Stomach (tissue), 8 donors: Measurements from ENCODE around the gene NR6A1. TPM values are rescaled to one million over a fixed set of nuclear protein-coding genes. Genes with fewer than 3 reads are reported as not detected.

Experiments used
- polyA plus RNA-seq, 3 donors: library from polyadenylated mRNA; stranded (reverse); fragments of 200-250 nt; gene quantifications; one replicate each; pipeline ENCODE4 v1.2.3, GENCODE V29; 2013
- small RNA-seq, 4 donors: library from RNA; depleted of rRNA; stranded (forward); fragments of <200 nt; gene quantifications; one replicate each; pipeline ENCODE3, GENCODE V24; 2016
- total RNA-seq, 5 donors: library from RNA; depleted of rRNA; stranded (reverse); fragments of >200 nt; gene quantifications; one replicate each; pipeline versions ENCODE4 v1.1.0 to v1.2.3, GENCODE V29; 2014 to 2016
- donor health status: healthy with polysubstance abuse.
- donor health status: Bipolar disorder and iron deficiency.
- donor health status: healthy.

Gene NR6A1
- total and polyA plus RNA-seq, 8 donors: 0.15 to 3.2 (median 1.5) TPM; not detected in 1

Small RNA genes within 50 kb of the gene (small RNA-seq; reads per million reads assigned to genes)
- gene MIR181A2: 76.2 to 171 (median 116) reads per million in 4 donors
- gene MIR181B2: 4.3 to 10.2 (median 6.2) reads per million in 4 donors
- gene RN7SL302P: 0 reads per million in 4 donors

Other genes starting within 250 kb of the NR6A1 start
- 10 to 100 TPM in 1 of 5 donors, 1 to 10 TPM in 4; 1.7 to 91.2 (median 4.1) TPM for gene OLFML2A, start 5.8 kb upstream of the NR6A1 start, total RNA-seq
- 1 to 10 TPM in 1 of 3 donors, under 1 TPM in 2; 0.56 to 3.9 (median 0.61) TPM for gene OLFML2A, start 5.8 kb upstream of the NR6A1 start, polyA plus RNA-seq
- gene WDR38, start 82.1 kb upstream of the NR6A1 start, total RNA-seq: not detected
- gene WDR38, start 82.1 kb upstream of the NR6A1 start, polyA plus RNA-seq: not detected
- gene RPL35, start 90.6 kb upstream of the NR6A1 start, total RNA-seq: 1,000 to 10,000 TPM in 4 of 5 donors, 100 to 1,000 TPM in 1; 941 to 2,249 (median 1,140) TPM
- gene RPL35, start 90.6 kb upstream of the NR6A1 start, polyA plus RNA-seq: 1,000 to 10,000 TPM; 5,221 to 6,131 (median 5,285) TPM
- 10 to 100 TPM in 4 of 5 donors, not detected in 1; 20.4 to 71.0 (median 29.3) TPM for gene ARPC5L, start 90.8 kb upstream of the NR6A1 start, total RNA-seq
- gene ARPC5L, start 90.8 kb upstream of the NR6A1 start, polyA plus RNA-seq: 10 to 100 TPM; 43.6 to 55.3 (median 49.6) TPM
- 10 to 100 TPM; 16.2 to 88.4 (median 20.4) TPM for gene GOLGA1, start 169.8 kb upstream of the NR6A1 start, total RNA-seq
- 1 to 10 TPM; 4.1 to 6.4 (median 5.0) TPM for gene GOLGA1, start 169.8 kb upstream of the NR6A1 start, polyA plus RNA-seq